OCI-LY7 (cell line): ENCODE data around the gene SSPN. TPM values are rescaled to one million over a fixed set of nuclear protein-coding genes. Genes with fewer than 3 reads are reported as not detected.

Source experiments
- BruUV-seq: library from RNA; stranded (reverse); fragments of 400-500 nt; replicated peaks from 2 replicates; lab custom pipeline; 2021; lab: Mats Ljungman, UMichigan
- CTCF ChIA-PET: fragments of 300-600 bp; sonication (Branson Sonifier 250); formaldehyde crosslinking; loops from one replicate; lab custom pipeline; 2022; ENCODE audit warnings: antibody characterized with exemption; ENCODE audit not compliant: unreplicated experiment; lab: Charles Lee
- POLR2A ChIA-PET: fragments of 300-600 bp; sonication (Branson Sonifier 250); formaldehyde crosslinking; loops from one replicate; lab custom pipeline; 2022; ENCODE audit warnings: antibody characterized with exemption; lab: Charles Lee
- DNase-seq: peaks from one replicate; pipeline ENCODE4 v3.0.0-alpha.2; 2015; ENCODE audit warnings: low spot score
- H2AFZ ChIP-seq: fragments of 200-600 bp; sonication (generic), shearing (Covaris generic); 2 replicates; pipeline ENCODE4 v1.6.1; 2014; ENCODE audit warnings: mild to moderate bottlenecking, antibody characterized with exemption, low read length, moderate library complexity
- H3K27ac ChIP-seq: fragments of 200-600 bp; sonication (generic); 2 replicates; pipeline ENCODE4 v1.5.1; 2014; ENCODE audit warnings: mixed run types, low read depth, mild to moderate bottlenecking, moderate library complexity, low read length, inconsistent platforms; ENCODE audit not compliant: poor library complexity, severe bottlenecking
- H3K36me3 ChIP-seq: fragments of 200-600 bp; sonication (generic); 2 replicates; pipeline ENCODE4 v1.6.1; 2014; ENCODE audit warnings: mild to moderate bottlenecking, antibody characterized with exemption, low read length, moderate library complexity, mixed read lengths; ENCODE audit not compliant: insufficient read depth
- H3K4me1 ChIP-seq: fragments of 200-600 bp; sonication (generic); 2 replicates; pipeline ENCODE4 v1.5.1; 2014; ENCODE audit warnings: mild to moderate bottlenecking, low read length; ENCODE audit not compliant: insufficient read depth, poor library complexity, severe bottlenecking
- H3K4me2 ChIP-seq: fragments of 200-600 bp; sonication (generic); 2 replicates; pipeline ENCODE4 v1.6.1; 2014; ENCODE audit warnings: mild to moderate bottlenecking, low read length
- H3K4me3 ChIP-seq: fragments of 200-600 bp; sonication (generic); 2 replicates; pipeline ENCODE4 v1.5.1; 2014; ENCODE audit warnings: mild to moderate bottlenecking, low read depth, low read length; ENCODE audit not compliant: poor library complexity, severe bottlenecking
- H3K79me2 ChIP-seq: fragments of 200-600 bp; sonication (generic); 2 replicates; pipeline ENCODE4 v1.6.1; 2016; ENCODE audit warnings: low read depth, mild to moderate bottlenecking, low read length, moderate library complexity, mixed read lengths; ENCODE audit not compliant: insufficient read depth
- H3K9me2 ChIP-seq: fragments of 200-600 bp; sonication (generic); 2 replicates; pipeline ENCODE4 v1.6.1; 2016; ENCODE audit warnings: mild to moderate bottlenecking, low read length, mixed read lengths; ENCODE audit not compliant: insufficient read depth
- H3K9me3 ChIP-seq: fragments of 200-600 bp; sonication (generic); 2 replicates; pipeline ENCODE4 v1.6.1; 2014; ENCODE audit warnings: mild to moderate bottlenecking, mixed run types, low read length, mixed read lengths
- H4K20me1 ChIP-seq: fragments of 200-600 bp; sonication (generic); 2 replicates; pipeline ENCODE4 v1.6.1; 2014; ENCODE audit warnings: mild to moderate bottlenecking, antibody characterized with exemption, low read length, moderate library complexity, mixed read lengths; ENCODE audit not compliant: insufficient read depth
- CTCF ChIP-seq: fragments of 200-600 bp; sonication (generic); conservative IDR thresholded peaks from 2 replicates; pipeline ENCODE4 v1.5.1; 2014; ENCODE audit warnings: mild to moderate bottlenecking, antibody characterized with exemption, low read length, moderate library complexity, mixed read lengths
- EZH2phosphoT487 ChIP-seq: fragments of 200-600 bp; sonication (generic); IDR thresholded peaks from 2 replicates; pipeline ENCODE4 v1.6.1; 2018; ENCODE audit warnings: low read depth, borderline replicate concordance, mild to moderate bottlenecking, mixed run types, antibody characterized with exemption, low read length, moderate library complexity, mixed read lengths
- intact Hi-C: fragments of 100-400 bp; cut with micrococcal nuclease; formaldehyde crosslinking; loops from one replicate; pipeline ENCODE4 v1.10.0; 2022; ENCODE audit not compliant: unreplicated experiment
- total RNA-seq, 2 experiments: library from RNA; depleted of rRNA in 1 of 2; stranded (reverse); fragments of >200 nt in 1 of 2; shearing (Covaris generic) in 1 of 2; gene quantifications; 2 replicates each; pipeline ENCODE4 v1.2.3, GENCODE V29; 2014 to 2022

Gene SSPN
- total RNA-seq, 2 experiments from 2014 or later, result not detected

- intact Hi-C loops, result no loop called here
- no peak for TF ChIP-seq EZH2phosphoT487
- no peak for TF ChIP-seq CTCF
- BruUV-seq, result no TSS peak
- CTCF ChIA-PET, result no interaction called here
- H3K9me3 ChIP-seq, result no peaks in the 10 kb centered on the region
- POLR2A ChIA-PET, result no interaction called here
- no peak overlapping the region for H2AFZ ChIP-seq
- no peaks in the 10 kb centered on the region for H3K36me3 ChIP-seq
- no peaks in the 10 kb centered on the region for H3K4me1 ChIP-seq
- no peak for DNase-seq
- no peak overlapping the region for H3K27ac ChIP-seq
- H3K9me2 ChIP-seq, result no peaks in the 10 kb centered on the region
- H3K4me2 ChIP-seq, result no peak overlapping the region
- no peaks in the 10 kb centered on the region for H4K20me1 ChIP-seq
- no peak overlapping the region for H3K4me3 ChIP-seq
- H3K79me2 ChIP-seq, result no peaks in the 10 kb centered on the region
Measured at GRCh38 chr12:26205941-26206340, 10.6 kb downstream of the SSPN start.

GRCh38 chr12:26211331-26211730 lies 16.0 kb downstream of the SSPN start:
- BruUV-seq, result no TSS peak
- Histone ChIP-seq H3K4me3 (no peak overlapping the region), H3K27ac (no peak overlapping the region), H3K4me1 (no peaks in the 10 kb centered on the region), H3K79me2 (no peaks in the 10 kb centered on the region), H2AFZ (no peak overlapping the region), H3K36me3 (no peaks in the 10 kb centered on the region), H3K9me2 (no peaks in the 10 kb centered on the region), H3K9me3 (no peaks in the 10 kb centered on the region), H4K20me1 (no peaks in the 10 kb centered on the region), H3K4me2 (no peak overlapping the region)
- POLR2A ChIA-PET, result interaction anchor here (0.6 to 1.4 kb wide), 2 partner anchors 9 to 199 kb away, joined by 3 to 5 read pairs; no protein-coding TSS in a partner anchor
- no peak for DNase-seq
- no peak for TF ChIP-seq CTCF
- no peak for TF ChIP-seq EZH2phosphoT487
- CTCF ChIA-PET, result no interaction called here
- intact Hi-C loops, result no loop called here

GRCh38 chr12:26212396-26212795 lies 17.0 kb downstream of the SSPN start:
- H3K27ac ChIP-seq, result no peak overlapping the region
- no peak overlapping the region for H2AFZ ChIP-seq
- no peaks in the 10 kb centered on the region for H3K79me2 ChIP-seq
- no peaks in the 10 kb centered on the region for H4K20me1 ChIP-seq
- no peaks in the 10 kb centered on the region for H3K36me3 ChIP-seq
- no peaks in the 10 kb centered on the region for H3K9me2 ChIP-seq
- no peak for TF ChIP-seq CTCF
- no peak for TF ChIP-seq EZH2phosphoT487
- DNase-seq, result no peak
- intact Hi-C loops, result no loop called here
- no peak overlapping the region for H3K4me2 ChIP-seq
- ChIA-PET POLR2A (interaction anchor here (0.7 to 1.1 kb wide), 2 partner anchors 11 to 174 kb away, joined by 3 to 4 read pairs; no protein-coding TSS in a partner anchor), CTCF (no interaction called here)
- H3K9me3 ChIP-seq, result no peaks in the 10 kb centered on the region
- BruUV-seq, result no TSS peak
- no peaks in the 10 kb centered on the region for H3K4me1 ChIP-seq
- no peak overlapping the region for H3K4me3 ChIP-seq
